ENCODE measurements around the gene CELA3B.

DNA sequence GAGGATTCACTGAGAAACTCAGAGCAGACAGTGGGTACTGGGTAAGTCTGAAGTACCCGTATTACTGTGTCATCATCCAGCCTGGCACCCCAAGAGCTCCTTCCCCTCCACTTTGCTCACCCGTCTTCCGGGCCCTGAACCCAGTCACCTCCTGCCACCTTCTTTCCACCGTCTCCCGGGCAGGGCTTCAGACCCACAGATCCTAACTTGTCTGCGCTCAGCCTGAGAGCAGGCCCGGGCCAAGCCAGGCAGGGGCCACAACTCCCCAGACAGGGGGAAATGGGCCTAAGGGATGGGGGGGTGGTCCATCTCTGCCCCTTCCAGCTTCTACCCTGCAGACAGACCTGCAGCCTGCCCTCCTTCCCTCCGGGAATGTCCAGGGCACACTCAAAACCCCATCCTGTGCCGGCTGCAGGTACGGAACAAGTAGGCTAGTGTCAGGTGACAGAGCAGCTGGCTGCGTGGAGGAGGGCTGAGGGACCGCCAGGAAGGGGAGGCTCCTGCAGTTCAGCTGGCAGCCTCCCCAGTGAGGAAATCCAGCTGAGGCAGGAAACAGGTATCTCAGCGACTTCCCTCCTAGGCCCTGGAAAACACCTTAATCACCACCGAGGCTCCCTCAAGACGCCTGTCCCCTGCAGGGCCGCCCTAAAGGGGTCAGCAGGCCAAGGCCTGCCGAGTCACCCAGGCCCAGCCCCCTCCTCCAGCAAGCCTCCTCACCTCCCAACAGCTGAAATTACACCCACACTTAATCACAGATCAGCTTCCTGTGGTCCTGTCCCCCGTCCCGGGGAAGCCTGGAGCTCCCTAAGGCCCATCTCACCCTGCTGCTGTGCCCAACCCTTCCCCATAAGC lies 43.2 kb upstream of the CELA3B start:
- TF ChIP-seq, protein P1, sequence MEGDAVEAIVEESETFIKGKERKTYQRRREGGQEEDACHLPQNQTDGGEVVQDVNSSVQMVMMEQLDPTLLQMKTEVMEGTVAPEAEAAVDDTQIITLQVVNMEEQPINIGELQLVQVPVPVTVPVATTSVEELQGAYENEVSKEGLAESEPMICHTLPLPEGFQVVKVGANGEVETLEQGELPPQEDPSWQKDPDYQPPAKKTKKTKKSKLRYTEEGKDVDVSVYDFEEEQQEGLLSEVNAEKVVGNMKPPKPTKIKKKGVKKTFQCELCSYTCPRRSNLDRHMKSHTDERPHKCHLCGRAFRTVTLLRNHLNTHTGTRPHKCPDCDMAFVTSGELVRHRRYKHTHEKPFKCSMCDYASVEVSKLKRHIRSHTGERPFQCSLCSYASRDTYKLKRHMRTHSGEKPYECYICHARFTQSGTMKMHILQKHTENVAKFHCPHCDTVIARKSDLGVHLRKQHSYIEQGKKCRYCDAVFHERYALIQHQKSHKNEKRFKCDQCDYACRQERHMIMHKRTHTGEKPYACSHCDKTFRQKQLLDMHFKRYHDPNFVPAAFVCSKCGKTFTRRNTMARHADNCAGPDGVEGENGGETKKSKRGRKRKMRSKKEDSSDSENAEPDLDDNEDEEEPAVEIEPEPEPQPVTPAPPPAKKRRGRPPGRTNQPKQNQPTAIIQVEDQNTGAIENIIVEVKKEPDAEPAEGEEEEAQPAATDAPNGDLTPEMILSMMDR (IDR thresholded peaks at IDR 0.05 in 8 of 11, conservative IDR thresholded peaks at IDR 0.05 in 3 of 11): no peak
- TF ChIP-seq POLR2A (IDR thresholded peaks at IDR 0.05): no peak
- peak in 2 of 3 donors; percentile 22 to 65 for TF ChIP-seq POLR2AphosphoS5 (IDR thresholded peaks at IDR 0.05)
